DLD1 (cell line): ENCODE data around the gene LHB.

Source experiments
- in situ Hi-C: cut with HindIII; loops from 2 replicates; pipeline ENCODE4 v1.10.0; 2017; ENCODE audit warnings: low sequenced_read_pairs

Gene LHB

GRCh38 chr19:48986211-48986610 lies 30.7 kb downstream of the LHB start:
- in situ Hi-C loops: no loop called here

DNA sequence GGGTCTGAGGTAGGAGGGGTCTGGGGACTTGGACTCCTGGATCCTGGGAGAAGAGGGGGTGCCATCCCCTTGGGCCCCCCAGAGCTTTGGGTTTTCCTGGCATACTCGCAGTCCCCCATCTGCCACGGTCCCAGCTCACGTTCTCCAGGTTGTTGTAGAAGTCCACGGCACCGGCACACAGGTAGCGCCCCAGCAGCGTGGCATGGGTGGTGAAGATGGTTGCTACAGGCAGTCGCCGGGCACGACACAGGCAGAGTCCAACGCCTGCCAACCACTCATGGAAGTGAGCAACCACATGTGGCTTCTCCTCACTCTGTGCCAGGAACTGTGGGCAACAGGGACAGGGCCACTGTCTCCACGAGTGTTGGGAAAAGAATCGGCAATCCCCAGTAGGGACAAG lies 31.2 kb downstream of the LHB start:
- in situ Hi-C loops: no loop called here

GRCh38 chr19:48982280-48982679 lies 34.6 kb downstream of the LHB start:
- in situ Hi-C loops: no loop called here

DNA sequence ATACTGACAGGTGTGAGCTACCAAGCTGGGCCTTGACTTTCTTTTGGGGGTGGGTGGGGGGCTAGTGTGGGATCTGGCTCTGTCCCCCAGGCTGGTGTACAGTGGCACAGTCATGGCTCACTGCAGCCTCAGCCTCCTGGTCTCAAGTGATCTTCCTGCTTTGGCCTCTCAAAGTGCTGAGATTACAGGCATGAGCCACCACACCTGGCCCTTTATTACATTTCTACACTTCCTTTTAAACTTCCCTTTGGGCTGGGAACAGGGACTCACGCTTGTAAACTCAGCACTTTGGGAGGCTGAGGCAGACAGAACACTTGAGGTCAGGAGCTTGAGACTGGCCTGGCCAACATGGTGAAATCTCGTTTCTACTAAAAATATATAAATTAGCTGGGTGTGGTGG lies 39.8 kb downstream of the LHB start:
- in situ Hi-C loops: no loop called here

DNA sequence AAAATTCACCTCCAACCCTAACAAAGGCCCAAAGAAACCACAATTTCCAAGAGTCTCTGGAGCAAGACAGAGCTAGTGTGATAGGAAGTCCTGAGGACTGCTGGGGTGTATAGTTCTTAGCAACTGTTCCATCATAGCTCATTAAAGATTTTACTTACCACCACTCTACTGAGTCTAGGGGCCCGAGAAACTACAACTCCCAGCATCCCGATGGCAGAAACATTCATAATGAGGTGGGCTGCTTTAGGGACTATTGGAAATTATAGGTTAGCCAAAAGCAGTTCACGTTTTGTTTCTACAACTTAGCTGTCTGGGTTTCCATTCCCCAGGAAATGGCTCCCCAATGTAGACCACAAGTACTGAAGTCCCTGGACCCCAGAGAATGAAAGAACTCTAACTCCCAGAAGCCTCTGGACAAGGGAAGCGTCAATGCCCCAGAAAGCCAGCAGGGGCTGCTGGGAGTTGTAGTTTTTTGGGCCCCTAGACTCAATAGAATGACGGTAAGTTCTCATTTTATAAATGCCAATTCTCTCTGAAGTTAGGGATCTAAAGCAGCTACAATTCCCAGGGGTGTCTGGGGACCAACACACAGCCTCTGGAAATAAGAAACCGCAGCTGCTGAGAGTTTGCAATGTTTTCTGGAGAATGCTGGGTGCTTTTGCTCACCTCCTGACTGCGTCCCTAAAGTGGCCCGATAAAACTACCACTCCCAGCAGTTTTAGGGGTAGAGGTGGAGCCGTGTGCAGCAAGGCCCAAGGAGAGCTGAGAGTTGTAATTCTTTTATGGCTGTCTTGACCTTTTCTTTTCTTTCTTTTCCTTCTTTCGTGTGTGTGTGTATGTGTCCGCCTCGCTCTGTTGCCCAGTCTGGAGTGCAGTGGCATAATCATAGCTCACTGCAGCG lies 40.7 kb downstream of the LHB start:
- in situ Hi-C loops: no loop called here

- in situ Hi-C loops: no loop called here
These were observed 45.9 kb downstream of the LHB start for GRCh38 chr19:48970923-48971395.

DNA sequence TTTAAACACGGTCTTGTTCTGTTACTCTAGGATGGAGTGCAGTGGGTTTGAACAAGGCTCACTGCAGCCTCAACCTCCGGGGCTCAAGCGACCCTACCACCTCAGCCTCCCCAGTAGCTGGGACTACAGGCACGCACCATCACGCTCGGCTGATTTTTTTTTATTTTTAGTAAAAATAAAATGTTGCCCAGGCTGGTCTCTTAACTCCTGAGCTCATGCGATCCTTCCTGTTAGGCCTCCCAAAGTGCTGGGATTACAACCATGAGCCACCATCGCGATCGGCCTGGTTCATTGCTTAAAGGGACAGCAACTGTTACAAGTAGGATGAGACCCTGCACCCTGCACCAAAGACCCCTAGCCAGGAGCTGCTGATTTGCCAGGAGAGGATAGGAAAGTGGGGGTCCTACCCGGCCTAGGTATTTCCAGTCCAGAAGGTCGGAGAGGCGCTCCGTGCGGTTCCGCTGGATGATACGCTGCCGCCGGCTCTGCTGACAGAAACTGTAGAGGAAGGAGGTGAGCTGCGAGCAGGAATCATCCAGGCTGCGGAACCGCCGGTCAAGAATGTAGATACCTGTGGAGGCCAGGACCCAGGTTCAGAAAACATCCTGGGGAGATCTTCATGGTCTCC lies 46.6 kb downstream of the LHB start:
- in situ Hi-C loops: no loop called here

- in situ Hi-C loops: loop anchor here (10.0 kb wide), 1 partner anchor 175 kb away; no protein-coding TSS in a partner anchor
These were observed 47.4 kb downstream of the LHB start for GRCh38 chr19:48969276-48970138.

- in situ Hi-C loops: loop anchor here (10.0 kb wide), 1 partner anchor 174 kb away; no protein-coding TSS in a partner anchor
These were observed 48.1 kb downstream of the LHB start for GRCh38 chr19:48968813-48969218.

DNA sequence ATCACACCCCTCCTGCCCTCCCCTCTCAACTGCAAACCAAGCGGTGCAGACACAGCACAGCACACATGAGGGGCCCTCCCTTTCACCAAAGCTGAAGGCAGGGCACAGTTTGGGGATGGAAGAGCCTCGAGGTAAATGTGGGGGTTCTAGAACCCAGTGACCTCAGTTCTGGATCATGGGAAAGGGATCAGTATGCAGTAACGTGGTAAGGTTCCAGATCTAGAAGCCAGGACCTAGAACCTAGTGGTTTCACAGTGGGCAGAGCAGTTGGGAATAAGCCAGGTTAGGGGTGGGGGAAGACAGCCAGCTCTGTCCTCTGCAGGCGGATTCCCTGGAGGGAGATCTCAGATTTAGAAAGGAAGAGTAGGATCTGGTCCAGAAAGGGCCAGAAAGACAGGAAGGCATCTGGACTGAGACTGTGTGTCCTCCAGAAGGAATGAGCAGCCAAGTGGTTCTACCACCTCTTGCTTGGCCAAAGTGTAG lies 48.7 kb downstream of the LHB start:
- in situ Hi-C loops: loop anchor here (10.0 kb wide), 1 partner anchor 173 kb away; no protein-coding TSS in a partner anchor

DNA sequence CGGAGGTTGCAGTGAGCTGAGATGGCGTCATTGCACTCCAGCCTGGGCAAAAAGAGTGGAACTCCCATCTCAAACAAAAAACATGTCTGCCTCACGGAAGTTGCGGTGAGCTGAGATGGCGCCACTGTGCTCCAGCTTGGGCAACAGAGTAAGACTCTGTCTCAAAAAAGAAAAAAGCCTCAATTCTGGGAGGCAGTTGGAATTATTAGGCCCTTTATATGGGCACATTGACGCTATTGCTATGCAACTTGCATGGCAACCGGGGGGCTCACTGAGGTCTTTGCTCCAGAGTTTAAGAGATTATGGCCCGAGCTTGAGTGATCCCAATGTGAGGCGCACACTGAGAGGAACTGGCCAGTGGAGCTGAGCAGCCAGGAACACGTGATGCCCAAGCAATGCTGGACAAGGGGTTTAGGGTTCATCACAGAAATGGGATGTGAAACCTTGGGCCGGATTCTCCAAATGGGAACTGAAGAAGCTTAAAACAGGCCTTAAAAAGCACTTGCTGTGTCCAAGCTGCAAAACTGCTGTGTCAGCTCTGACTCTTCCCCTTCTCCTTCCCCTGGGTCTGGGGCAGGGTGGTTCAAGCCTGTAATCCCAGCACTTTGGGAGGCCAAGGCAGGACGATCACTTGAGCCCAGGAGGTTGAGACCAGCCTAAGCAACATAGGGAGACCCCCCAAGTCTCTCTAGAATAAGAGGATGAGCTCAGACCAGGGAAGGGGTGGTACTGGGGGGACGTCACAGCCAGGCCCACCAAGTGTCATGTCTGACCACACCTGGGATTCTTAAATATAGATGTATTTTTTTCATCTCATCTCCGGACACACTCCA lies 49.3 kb downstream of the LHB start:
- in situ Hi-C loops: loop anchor here (10.0 kb wide), 1 partner anchor 173 kb away; no protein-coding TSS in a partner anchor

DNA sequence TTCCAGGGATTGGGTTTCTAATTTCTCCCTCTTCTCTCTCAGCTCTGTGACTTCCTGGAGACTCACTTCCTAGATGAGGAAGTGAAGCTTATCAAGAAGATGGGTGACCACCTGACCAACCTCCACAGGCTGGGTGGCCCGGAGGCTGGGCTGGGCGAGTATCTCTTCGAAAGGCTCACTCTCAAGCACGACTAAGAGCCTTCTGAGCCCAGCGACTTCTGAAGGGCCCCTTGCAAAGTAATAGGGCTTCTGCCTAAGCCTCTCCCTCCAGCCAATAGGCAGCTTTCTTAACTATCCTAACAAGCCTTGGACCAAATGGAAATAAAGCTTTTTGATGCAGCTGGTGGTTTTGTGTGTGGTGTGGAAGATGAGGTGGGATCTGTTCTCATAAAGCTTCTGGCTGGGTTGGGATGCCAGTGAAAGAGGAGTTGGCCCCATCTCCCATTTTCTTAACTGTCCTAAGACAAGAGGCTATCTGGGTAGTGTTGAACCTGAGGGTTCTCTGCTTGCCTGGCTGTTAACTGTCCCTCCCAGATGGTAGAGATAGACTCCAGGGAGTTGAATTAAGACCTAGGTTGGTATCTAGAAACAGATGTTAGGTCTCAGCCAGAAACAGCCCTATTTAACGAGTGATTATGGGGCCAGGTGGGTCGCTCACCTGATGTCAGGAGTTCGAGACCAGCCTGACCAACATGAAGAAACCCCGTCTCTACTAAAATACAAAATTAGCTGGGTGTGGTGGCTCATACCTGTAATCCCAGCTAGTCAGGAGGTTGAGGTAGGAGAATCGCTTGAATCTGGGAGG lies 50.1 kb downstream of the LHB start:
- in situ Hi-C loops: loop anchor here (10.0 kb wide), 1 partner anchor 172 kb away; no protein-coding TSS in a partner anchor
